Rectal smooth muscle tissue (tissue), 1 donor: ENCODE results near the gene HTRA3.

ENCODE experiments used
- H3K27ac ChIP-seq: one replicate; pipeline ENCODE4 v1.7.0; 2013; ENCODE audit warnings: low read depth, low read length, inconsistent platforms
- H3K27me3 ChIP-seq: one replicate; pipeline ENCODE4 v1.7.0; 2013; ENCODE audit warnings: low read length; ENCODE audit not compliant: control insufficient read depth, insufficient read depth
- H3K36me3 ChIP-seq: one replicate; pipeline ENCODE4 v1.7.0; 2013; ENCODE audit warnings: low read length; ENCODE audit not compliant: control insufficient read depth, insufficient read depth
- H3K4me1 ChIP-seq: one replicate; pipeline ENCODE4 v1.7.0; 2013; ENCODE audit warnings: low read length; ENCODE audit not compliant: control insufficient read depth, insufficient read depth
- H3K4me3 ChIP-seq: one replicate; pipeline ENCODE4 v1.7.0; 2013; ENCODE audit warnings: low read length
- H3K9ac ChIP-seq: one replicate; pipeline ENCODE4 v1.7.0; 2013; ENCODE audit warnings: low read length

Gene HTRA3

GRCh38 chr4:8269535-8270417, at the start of gene HTRA3:
Gene HTRA3 (plus strand): TSS chr4:8269754. CDS start chr4:8269969, 215 bp downstream.
- H3K4me1 ChIP-seq = peaks cover 33% of the 10 kb centered on the region
- peaks cover 3% of the 10 kb centered on the region for H3K27me3 ChIP-seq
- peak within 1 kb of the TSS; percentile 8 for H3K9ac ChIP-seq
- H3K27ac ChIP-seq = peak within 1 kb of the TSS; percentile 77
- H3K4me3 ChIP-seq = peak within 1 kb of the TSS; percentile 62
- H3K36me3 ChIP-seq = no peaks in the 10 kb centered on the region

- Histone ChIP-seq H3K9ac (no peak overlapping the region), H3K36me3 (peaks cover 12% of the 10 kb centered on the region), H3K4me1 (no peaks in the 10 kb centered on the region), H3K27ac (no peak overlapping the region), H3K4me3 (no peak overlapping the region), H3K27me3 (no peaks in the 10 kb centered on the region)
These were observed 48.7 kb upstream of the HTRA3 start for GRCh38 chr4:8220661-8221450.

GRCh38 chr4:8221476-8221875, 48.1 kb upstream of the HTRA3 start:
- H3K9ac ChIP-seq = no peak overlapping the region
- H3K27ac ChIP-seq = no peak overlapping the region

GRCh38 chr4:8221985-8222384, 47.6 kb upstream of the HTRA3 start:
- H3K4me1 ChIP-seq = no peaks in the 10 kb centered on the region
- peak overlapping the region; percentile 17 for H3K27ac ChIP-seq
- no peaks in the 10 kb centered on the region for H3K27me3 ChIP-seq
- no peak overlapping the region for H3K9ac ChIP-seq
- peaks cover 12% of the 10 kb centered on the region for H3K36me3 ChIP-seq
- no peak overlapping the region for H3K4me3 ChIP-seq

More at GRCh38 chr4:8221476-8221875, 48.1 kb upstream of the HTRA3 start:
- no peaks in the 10 kb centered on the region for H3K27me3 ChIP-seq
- no peaks in the 10 kb centered on the region for H3K4me1 ChIP-seq
- peaks cover 12% of the 10 kb centered on the region for H3K36me3 ChIP-seq
- H3K4me3 ChIP-seq = no peak overlapping the region

GRCh38 chr4:8222609-8223388, 46.8 kb upstream of the HTRA3 start:
- H3K36me3 ChIP-seq = peaks cover 12% of the 10 kb centered on the region
- H3K9ac ChIP-seq = no peak overlapping the region
- no peaks in the 10 kb centered on the region for H3K4me1 ChIP-seq
- H3K4me3 ChIP-seq = no peak overlapping the region
- no peak overlapping the region for H3K27ac ChIP-seq
- no peaks in the 10 kb centered on the region for H3K27me3 ChIP-seq

GRCh38 chr4:8224267-8224974, 45.1 kb upstream of the HTRA3 start:
- H3K4me1 ChIP-seq = peaks cover 4% of the 10 kb centered on the region
- peaks cover 12% of the 10 kb centered on the region for H3K36me3 ChIP-seq
- no peaks in the 10 kb centered on the region for H3K27me3 ChIP-seq
- H3K4me3 ChIP-seq = no peak overlapping the region
- H3K9ac ChIP-seq = no peak overlapping the region
- H3K27ac ChIP-seq = no peak overlapping the region

GRCh38 chr4:8224975-8225625, 44.5 kb upstream of the HTRA3 start:
- H3K9ac ChIP-seq = no peak overlapping the region
- H3K27me3 ChIP-seq = no peaks in the 10 kb centered on the region
- no peak overlapping the region for H3K27ac ChIP-seq
- peaks cover 12% of the 10 kb centered on the region for H3K36me3 ChIP-seq
- peaks cover 4% of the 10 kb centered on the region for H3K4me1 ChIP-seq
- H3K4me3 ChIP-seq = no peak overlapping the region

GRCh38 chr4:8225706-8226443, 43.7 kb upstream of the HTRA3 start:
- no peak overlapping the region for H3K27ac ChIP-seq
- peaks cover 12% of the 10 kb centered on the region for H3K36me3 ChIP-seq
- no peaks in the 10 kb centered on the region for H3K27me3 ChIP-seq
- no peak overlapping the region for H3K9ac ChIP-seq
- peaks cover 4% of the 10 kb centered on the region for H3K4me1 ChIP-seq
- no peak overlapping the region for H3K4me3 ChIP-seq

- peaks cover 4% of the 10 kb centered on the region for H3K4me1 ChIP-seq
- no peak overlapping the region for H3K27ac ChIP-seq
- H3K36me3 ChIP-seq = peaks cover 12% of the 10 kb centered on the region
- no peak overlapping the region for H3K9ac ChIP-seq
- H3K27me3 ChIP-seq = no peaks in the 10 kb centered on the region
- H3K4me3 ChIP-seq = no peak overlapping the region
These were observed 42.3 kb upstream of the HTRA3 start for GRCh38 chr4:8227201-8227770.

- Histone ChIP-seq H3K4me1 (peaks cover 4% of the 10 kb centered on the region), H3K36me3 (peaks cover 11% of the 10 kb centered on the region), H3K27me3 (no peaks in the 10 kb centered on the region), H3K9ac (no peak overlapping the region), H3K4me3 (no peak overlapping the region), H3K27ac (no peak overlapping the region)
These were observed 41.7 kb upstream of the HTRA3 start for GRCh38 chr4:8227771-8228318.
